Mammary epithelial cell (primary cell): ENCODE results near the gene GALNT2.

Experiments used
- EZH2 ChIP-seq: IDR thresholded peaks from 2 replicates; pipeline ENCODE4 v1.6.1; 2012; ENCODE audit warnings: low read length, inconsistent platforms, borderline replicate concordance
- TF ChIP-seq, protein P1 (sequence below), 2 donors: IDR thresholded peaks in 1 of 2; conservative IDR thresholded peaks in 1 of 2; 2 replicates each; pipeline ENCODE4 v1.5.1; 2011 to 2012; ENCODE audit warnings: inconsistent platforms in 2 of 2, low read length in 2 of 2, mild to moderate bottlenecking in 2 of 2, control low read depth in 1 of 2, low read depth in 1 of 2; ENCODE audit not compliant: insufficient read depth in 1 of 2; ENCODE audit errors: extremely low read depth in 1 of 2

GRCh38 chr1:230285351-230285750 lies 218.3 kb downstream of the GALNT2 start:
- TF ChIP-seq, protein P1, sequence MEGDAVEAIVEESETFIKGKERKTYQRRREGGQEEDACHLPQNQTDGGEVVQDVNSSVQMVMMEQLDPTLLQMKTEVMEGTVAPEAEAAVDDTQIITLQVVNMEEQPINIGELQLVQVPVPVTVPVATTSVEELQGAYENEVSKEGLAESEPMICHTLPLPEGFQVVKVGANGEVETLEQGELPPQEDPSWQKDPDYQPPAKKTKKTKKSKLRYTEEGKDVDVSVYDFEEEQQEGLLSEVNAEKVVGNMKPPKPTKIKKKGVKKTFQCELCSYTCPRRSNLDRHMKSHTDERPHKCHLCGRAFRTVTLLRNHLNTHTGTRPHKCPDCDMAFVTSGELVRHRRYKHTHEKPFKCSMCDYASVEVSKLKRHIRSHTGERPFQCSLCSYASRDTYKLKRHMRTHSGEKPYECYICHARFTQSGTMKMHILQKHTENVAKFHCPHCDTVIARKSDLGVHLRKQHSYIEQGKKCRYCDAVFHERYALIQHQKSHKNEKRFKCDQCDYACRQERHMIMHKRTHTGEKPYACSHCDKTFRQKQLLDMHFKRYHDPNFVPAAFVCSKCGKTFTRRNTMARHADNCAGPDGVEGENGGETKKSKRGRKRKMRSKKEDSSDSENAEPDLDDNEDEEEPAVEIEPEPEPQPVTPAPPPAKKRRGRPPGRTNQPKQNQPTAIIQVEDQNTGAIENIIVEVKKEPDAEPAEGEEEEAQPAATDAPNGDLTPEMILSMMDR (conservative IDR thresholded peaks at IDR 0.05 in 1 of 2, IDR thresholded peaks at IDR 0.05 in 1 of 2; ENCODE audit: extremely low read depth in 1 of 2, insufficient read depth in 1 of 2, low read depth in 1 of 2, low read length in 2 of 2), result no peak
- TF ChIP-seq EZH2, result no peak
